ENCODE results near the gene SVOP.

The SVOP gene

GRCh38 chr12:108881953-108882352 lies 138.9 kb downstream of the SVOP start:
- no peak overlapping the region for H2AFZ ChIP-seq (ENCODE audit: low read depth, low read length)
- H3K27ac ChIP-seq (ENCODE audit: low read length) = no peak overlapping the region
- H3K27me3 ChIP-seq (ENCODE audit: low read depth, low read length) = peaks cover 59% of the 10 kb centered on the region
- H3K9me3 ChIP-seq (ENCODE audit: insufficient read depth, low read length) = no peaks in the 10 kb centered on the region
- no peaks in the 10 kb centered on the region for H3K36me3 ChIP-seq (replicated peaks; ENCODE audit: low read depth, low read length)
- no peaks in the 10 kb centered on the region for H3K4me1 ChIP-seq (ENCODE audit: low read length)
- TF ChIP-seq CTCF (IDR thresholded peaks at IDR 0.05; ENCODE audit: low read depth, low read length) = no peak
- no peak for TF ChIP-seq EZH2phosphoT487 (IDR thresholded peaks at IDR 0.05; ENCODE audit: low read depth)
- H4K20me1 ChIP-seq (ENCODE audit: insufficient read depth, low read length) = no peaks in the 10 kb centered on the region
- no peak overlapping the region for H3K4me2 ChIP-seq (ENCODE audit: low read length)
- H3K4me3 ChIP-seq (ENCODE audit: low read length) = no peak overlapping the region
- H3K79me2 ChIP-seq (ENCODE audit: low read length) = no peaks in the 10 kb centered on the region
- H3K9ac ChIP-seq (ENCODE audit: low read length) = no peak overlapping the region

- TF ChIP-seq EZH2phosphoT487 (IDR thresholded peaks at IDR 0.05; ENCODE audit: low read depth) = no peak
- TF ChIP-seq CTCF (IDR thresholded peaks at IDR 0.05; ENCODE audit: low read depth, low read length) = no peak
- H3K36me3 ChIP-seq (replicated peaks; ENCODE audit: low read depth, low read length) = no peaks in the 10 kb centered on the region
- H3K9me3 ChIP-seq (ENCODE audit: insufficient read depth, low read length) = no peaks in the 10 kb centered on the region
- H4K20me1 ChIP-seq (ENCODE audit: insufficient read depth, low read length) = no peaks in the 10 kb centered on the region
- H3K27me3 ChIP-seq (ENCODE audit: low read depth, low read length) = peaks cover 50% of the 10 kb centered on the region
- no peak within 1 kb of the TSS for H3K4me2 ChIP-seq (ENCODE audit: low read length)
- no peaks in the 10 kb centered on the region for H3K79me2 ChIP-seq (ENCODE audit: low read length)
- H2AFZ ChIP-seq (ENCODE audit: low read depth, low read length) = no peak within 1 kb of the TSS
- H3K27ac ChIP-seq (ENCODE audit: low read length) = no peak within 1 kb of the TSS
- H3K4me1 ChIP-seq (ENCODE audit: low read length) = no peaks in the 10 kb centered on the region
- H3K9ac ChIP-seq (ENCODE audit: low read length) = no peak within 1 kb of the TSS
- no peak within 1 kb of the TSS for H3K4me3 ChIP-seq (ENCODE audit: low read length)
Observed at GRCh38 chr12:108879615-108880254, 141.1 kb downstream of the SVOP start, which contains the start of gene DAO. TSS of gene DAO (plus strand) at chr12:108880092. CDS start at chr12:108885007, 4,915 bp downstream.

GRCh38 chr12:108876550-108876949 lies 144.3 kb downstream of the SVOP start:
- no peak overlapping the region for H2AFZ ChIP-seq (ENCODE audit: low read depth, low read length)
- H3K4me3 ChIP-seq (ENCODE audit: low read length) = no peak overlapping the region
- H4K20me1 ChIP-seq (ENCODE audit: insufficient read depth, low read length) = no peaks in the 10 kb centered on the region
- H3K27ac ChIP-seq (ENCODE audit: low read length) = no peak overlapping the region
- no peak overlapping the region for H3K9ac ChIP-seq (ENCODE audit: low read length)
- H3K9me3 ChIP-seq (ENCODE audit: insufficient read depth, low read length) = no peaks in the 10 kb centered on the region
- no peaks in the 10 kb centered on the region for H3K4me1 ChIP-seq (ENCODE audit: low read length)
- no peak overlapping the region for H3K4me2 ChIP-seq (ENCODE audit: low read length)
- TF ChIP-seq CTCF (IDR thresholded peaks at IDR 0.05; ENCODE audit: low read depth, low read length) (no peak), EZH2phosphoT487 (IDR thresholded peaks at IDR 0.05; ENCODE audit: low read depth) (no peak)
- H3K27me3 ChIP-seq (ENCODE audit: low read depth, low read length) = peaks cover 27% of the 10 kb centered on the region
- no peaks in the 10 kb centered on the region for H3K36me3 ChIP-seq (replicated peaks; ENCODE audit: low read depth, low read length)
- H3K79me2 ChIP-seq (ENCODE audit: low read length) = no peaks in the 10 kb centered on the region

- peaks cover 20% of the 10 kb centered on the region for H3K27me3 ChIP-seq (ENCODE audit: low read depth, low read length)
- no peak overlapping the region for H3K9ac ChIP-seq (ENCODE audit: low read length)
- no peaks in the 10 kb centered on the region for H4K20me1 ChIP-seq (ENCODE audit: insufficient read depth, low read length)
- no peak overlapping the region for H3K4me2 ChIP-seq (ENCODE audit: low read length)
- no peak overlapping the region for H3K27ac ChIP-seq (ENCODE audit: low read length)
- no peaks in the 10 kb centered on the region for H3K36me3 ChIP-seq (replicated peaks; ENCODE audit: low read depth, low read length)
- H3K4me1 ChIP-seq (ENCODE audit: low read length) = no peaks in the 10 kb centered on the region
- no peak overlapping the region for H2AFZ ChIP-seq (ENCODE audit: low read depth, low read length)
- TF ChIP-seq EZH2phosphoT487 (IDR thresholded peaks at IDR 0.05; ENCODE audit: low read depth) (no peak), CTCF (IDR thresholded peaks at IDR 0.05; ENCODE audit: low read depth, low read length) (no peak)
- no peaks in the 10 kb centered on the region for H3K79me2 ChIP-seq (ENCODE audit: low read length)
- no peak overlapping the region for H3K4me3 ChIP-seq (ENCODE audit: low read length)
- H3K9me3 ChIP-seq (ENCODE audit: insufficient read depth, low read length) = no peaks in the 10 kb centered on the region
Observed at GRCh38 chr12:108875682-108876361, 145.0 kb downstream of the SVOP start.
